Activated CD4-positive, alpha-beta T cell treated with anti-CD3 and anti-CD28 coated beads, Interleukin-2, Interleukin-4, amounts not matched to agents 100 ng/mL and 50 ng/mL, durations not matched to agents 16 hours and 8 hours (primary cell): ENCODE data around the gene PFN2.
"Not testable (repeated sequence)": the region's sequence is repeated elsewhere in the genome, so short reads cannot be mapped to it uniquely, and the experiment has no call there.

Experiments used
- DNase-seq: peaks from one replicate; pipeline ENCODE4 v3.0.0-alpha.2; 2020; ENCODE audit warnings: low spot score

The PFN2 gene

GRCh38 chr3:149968216-149968615 lies 2.5 kb downstream of the PFN2 start:
- no peak for DNase-seq

- DNase-seq = peak; percentile 49
Measured at GRCh38 chr3:149967086-149967685, 3.5 kb downstream of the PFN2 start.

DNA sequence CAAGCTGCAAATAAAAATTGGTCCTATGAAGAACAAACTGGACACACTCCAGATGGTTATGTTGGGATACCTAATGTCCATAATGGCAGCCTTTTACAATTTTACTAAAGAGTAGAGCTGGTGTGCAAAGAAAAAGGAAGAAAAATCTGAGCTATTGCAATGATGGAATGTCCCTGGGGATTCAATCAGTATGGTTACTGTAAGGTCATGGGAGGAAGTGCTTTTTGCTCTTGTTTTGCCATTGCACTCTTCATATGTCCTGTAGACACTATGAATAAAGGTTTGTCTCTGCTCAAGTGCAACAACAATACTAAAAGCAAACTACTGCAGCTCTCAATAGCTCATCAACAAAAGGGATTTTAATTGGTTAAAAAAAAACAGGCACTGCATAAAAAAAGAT lies 5.4 kb downstream of the PFN2 start:
- no peak for DNase-seq

DNA sequence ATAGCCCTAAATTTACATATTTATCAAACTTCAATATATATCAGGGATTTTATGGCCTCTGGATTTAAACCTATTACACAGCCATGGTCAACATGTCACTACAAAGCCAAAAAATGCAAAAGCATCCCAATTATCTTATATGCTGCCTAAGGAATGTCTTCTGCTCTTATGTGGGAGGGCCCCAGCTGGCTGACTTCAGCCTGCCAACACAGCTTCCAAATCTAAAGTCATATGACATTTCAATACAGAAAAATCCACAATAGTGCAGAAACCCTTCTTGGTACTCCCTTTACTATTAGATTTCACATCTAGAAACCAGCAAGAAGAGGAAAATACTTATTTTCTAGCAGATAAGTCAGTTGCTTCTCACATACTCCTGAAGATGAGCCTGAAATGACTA lies 6.4 kb downstream of the PFN2 start:
- no peak for DNase-seq

GRCh38 chr3:149963485-149963884 lies 7.2 kb downstream of the PFN2 start:
- DNase-seq = no peak

- no peak for DNase-seq
Measured at GRCh38 chr3:149959443-149959842, 11.3 kb downstream of the PFN2 start.

DNA sequence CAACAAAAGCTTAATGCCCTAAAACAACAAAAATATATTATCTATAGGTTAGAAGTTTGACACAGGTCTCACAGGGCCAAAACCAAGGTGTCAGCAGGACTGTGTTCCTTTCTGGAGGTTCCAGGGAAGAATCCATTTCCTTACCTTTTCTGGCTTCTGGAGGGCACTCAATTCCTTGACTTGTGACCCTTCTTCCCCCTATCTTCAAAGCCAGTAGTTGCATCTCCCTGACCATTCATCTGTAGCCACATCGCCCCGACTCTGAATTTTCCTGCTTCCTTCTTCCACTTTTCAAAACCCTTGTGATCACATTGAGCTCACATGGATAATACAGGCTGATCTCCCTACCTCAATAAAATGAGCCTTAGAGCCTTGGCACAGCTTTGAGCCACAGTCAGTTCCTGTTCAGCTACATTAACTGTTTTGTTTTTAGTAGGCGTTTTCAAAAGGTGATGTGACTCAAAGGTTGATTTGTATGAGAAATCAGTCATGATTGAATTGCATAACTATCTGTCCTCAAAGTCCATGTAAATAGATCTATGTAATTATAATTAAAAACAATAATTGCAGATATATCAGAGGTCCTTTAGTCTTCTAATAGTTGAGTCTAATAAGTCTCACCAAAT lies 12.4 kb downstream of the PFN2 start:
- peak; percentile 56 for DNase-seq

DNA sequence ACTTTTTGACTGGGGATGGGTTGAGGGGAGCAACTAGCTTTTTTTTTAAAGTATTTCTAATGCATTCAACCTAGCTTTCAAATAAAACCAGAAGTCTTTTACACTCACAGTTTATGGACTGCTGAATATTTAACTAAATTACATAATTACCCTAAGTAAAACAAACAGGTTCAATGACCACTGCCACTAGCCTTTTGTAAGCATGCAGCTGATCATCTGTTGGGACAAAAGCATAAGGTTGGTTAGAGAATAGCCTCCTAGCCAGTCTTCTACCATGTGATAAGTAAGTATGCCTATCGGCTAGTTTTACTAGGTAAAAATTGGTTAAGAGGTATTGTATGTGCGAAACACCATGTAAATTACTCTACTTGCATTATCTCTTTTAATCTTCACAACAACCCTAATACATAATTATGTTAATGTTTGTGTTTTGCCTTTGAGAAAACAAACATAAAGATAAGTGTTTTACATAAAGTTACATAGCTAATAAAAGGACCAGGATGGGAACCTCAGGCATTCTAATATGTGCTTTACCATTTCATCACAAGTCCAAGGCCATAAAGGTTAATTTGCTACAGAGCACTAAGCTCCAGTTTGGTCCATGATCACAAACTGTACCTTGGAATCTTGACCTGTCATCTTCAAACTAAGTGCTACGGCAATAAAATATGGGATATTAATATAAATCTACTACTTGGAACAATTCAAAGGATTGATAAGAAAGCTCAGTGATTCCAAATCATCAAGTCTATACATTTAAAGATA lies 13.2 kb downstream of the PFN2 start:
- no peak for DNase-seq

DNA sequence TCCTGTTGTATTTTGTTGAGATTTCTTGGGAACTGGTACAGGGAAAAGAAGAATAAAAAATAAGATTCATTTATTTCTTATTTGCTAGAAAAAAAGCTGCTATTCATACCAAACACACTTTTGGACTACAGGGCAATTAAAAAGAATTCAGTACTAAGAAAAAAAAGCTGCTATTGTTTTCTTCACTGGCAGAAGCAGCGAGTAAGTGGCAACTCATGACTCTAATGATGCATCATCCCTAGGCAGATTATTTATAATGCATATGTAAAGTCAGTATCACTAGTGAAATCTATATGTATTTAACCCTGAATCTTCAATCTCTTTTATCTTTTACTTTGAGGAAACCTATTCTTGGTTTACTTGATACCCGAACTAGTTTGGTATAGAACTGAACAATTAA lies 15.2 kb downstream of the PFN2 start:
- no peak for DNase-seq

GRCh38 chr3:149954812-149955211 lies 15.9 kb downstream of the PFN2 start:
- no peak for DNase-seq

GRCh38 chr3:149949181-149949580 lies 21.5 kb downstream of the PFN2 start:
- no peak for DNase-seq

- DNase-seq = no peak
Measured at GRCh38 chr3:149947231-149947630, 23.5 kb downstream of the PFN2 start.

DNA sequence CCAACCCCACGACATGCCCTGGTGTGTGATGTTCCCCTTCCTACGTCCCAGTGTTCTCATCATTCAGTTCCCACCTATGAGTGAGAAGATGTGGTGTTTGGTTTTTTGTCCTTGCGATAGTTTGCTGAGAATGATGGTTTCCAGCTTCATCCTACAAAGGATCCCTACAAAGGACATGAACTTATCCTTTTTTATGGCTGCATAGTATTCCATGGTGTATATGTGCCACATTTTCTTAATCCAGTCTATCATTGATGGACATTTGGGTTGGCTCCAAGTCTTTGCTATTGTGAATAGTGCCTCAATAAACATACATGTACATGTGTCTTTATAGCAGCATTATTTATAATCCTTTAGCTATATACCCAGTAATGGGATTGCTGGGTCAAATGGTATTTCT lies 26.7 kb downstream of the PFN2 start:
- DNase-seq = not testable (repeated sequence)

DNA sequence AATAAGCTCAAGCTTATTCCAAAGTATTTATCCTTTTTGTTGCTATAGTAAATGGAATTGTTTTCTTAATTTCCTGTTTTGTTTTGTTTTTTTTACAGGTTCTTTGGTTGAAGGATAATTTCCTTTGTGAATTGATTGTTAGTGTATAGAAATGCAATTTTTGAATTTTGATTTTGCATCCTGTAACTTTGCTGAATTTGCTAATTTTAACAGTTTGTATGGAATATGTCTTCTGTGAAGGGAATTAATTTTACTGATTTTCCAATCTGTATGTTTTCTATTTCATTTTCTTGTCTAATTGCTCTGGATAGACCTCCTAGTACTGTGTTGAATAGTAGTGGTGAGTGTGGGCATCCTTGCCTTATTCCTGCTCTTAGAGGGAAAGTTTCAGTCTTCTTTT lies 28.3 kb downstream of the PFN2 start:
- DNase-seq = no peak

- DNase-seq = no peak
Measured at GRCh38 chr3:149941946-149942345, 28.7 kb downstream of the PFN2 start.

- no peak for DNase-seq
Measured at GRCh38 chr3:149941186-149941585, 29.5 kb downstream of the PFN2 start.

GRCh38 chr3:149938392-149939055 lies 32.2 kb downstream of the PFN2 start:
- DNase-seq = not testable (repeated sequence)

GRCh38 chr3:149936812-149937230 lies 33.9 kb downstream of the PFN2 start:
- peak; percentile 45 for DNase-seq

DNA sequence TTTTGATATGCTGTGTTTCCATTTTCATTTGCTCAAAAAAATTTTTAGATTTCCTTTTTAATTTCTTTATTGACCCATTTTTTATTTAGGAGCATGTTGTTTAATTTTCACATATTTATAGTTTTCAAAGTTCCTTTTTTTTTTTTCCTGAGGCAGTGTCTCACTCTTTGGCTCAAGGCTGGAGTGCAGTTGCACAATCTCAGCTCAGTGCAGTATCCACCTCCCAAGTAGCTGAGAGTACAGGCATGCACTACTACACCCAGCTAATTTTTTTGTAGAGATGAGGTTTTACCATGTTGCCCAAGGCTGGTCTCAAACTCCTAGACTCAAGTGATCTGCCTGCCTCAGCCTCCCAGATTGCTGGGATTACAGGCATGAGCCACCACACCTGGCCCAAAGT lies 36.2 kb downstream of the PFN2 start:
- no peak for DNase-seq

- no peak for DNase-seq
Measured at GRCh38 chr3:149933858-149934257, 36.8 kb downstream of the PFN2 start.

DNA sequence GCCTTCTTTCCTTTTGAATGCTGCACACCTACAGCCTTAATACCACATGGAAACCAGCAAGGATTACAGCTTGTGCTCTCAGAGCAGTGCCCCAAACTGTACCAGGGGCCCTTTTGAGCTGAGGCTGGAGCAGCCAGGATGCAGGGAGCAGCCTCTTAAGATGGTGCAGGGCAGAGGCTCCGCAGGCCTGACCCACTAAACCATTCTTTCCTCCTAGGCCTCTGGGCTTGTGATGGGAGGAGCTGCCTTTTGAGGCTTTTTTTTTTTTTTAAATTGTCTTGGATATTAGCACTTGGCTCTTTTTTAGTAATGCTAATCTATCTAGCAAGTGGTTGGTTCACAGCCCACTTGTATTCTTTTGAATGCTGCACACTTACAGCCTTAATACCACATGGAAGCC lies 37.7 kb downstream of the PFN2 start:
- no peak for DNase-seq

DNA sequence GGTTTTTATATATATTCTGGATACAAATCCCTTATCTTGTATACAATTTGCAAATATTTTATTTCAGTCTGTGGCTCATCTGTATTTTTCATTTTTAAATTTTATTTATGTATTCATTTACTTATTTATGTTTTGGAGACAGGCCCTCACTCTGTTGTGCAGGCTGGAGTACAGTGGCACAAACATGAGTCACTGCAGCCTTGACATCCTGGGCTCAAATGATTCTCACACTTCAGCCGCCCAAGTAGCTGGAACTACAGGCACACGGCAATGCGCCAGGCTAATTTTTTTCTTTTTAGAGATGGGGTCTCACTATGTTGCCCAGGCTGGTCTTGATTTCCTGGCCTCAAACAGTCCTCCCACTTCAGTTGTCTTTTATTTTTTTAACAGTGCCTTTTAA lies 50.6 kb downstream of the PFN2 start:
- no peak for DNase-seq

- no peak for DNase-seq
Measured at GRCh38 chr3:149919509-149919908, 51.2 kb downstream of the PFN2 start.
